NCI-H526 treated with DMSO at 0.1 percent for 48 hours (cell line): Measurements from ENCODE around the gene BICDL2.
"Not testable (repeated sequence)": the region's sequence is repeated elsewhere in the genome, so short reads cannot be mapped to it uniquely, and the experiment has no call there.

Experiments
- DNase-seq: peaks from one replicate; lab custom pipeline; 2025; lab: John Stamatoyannopoulos, UW

Gene BICDL2, protein sequence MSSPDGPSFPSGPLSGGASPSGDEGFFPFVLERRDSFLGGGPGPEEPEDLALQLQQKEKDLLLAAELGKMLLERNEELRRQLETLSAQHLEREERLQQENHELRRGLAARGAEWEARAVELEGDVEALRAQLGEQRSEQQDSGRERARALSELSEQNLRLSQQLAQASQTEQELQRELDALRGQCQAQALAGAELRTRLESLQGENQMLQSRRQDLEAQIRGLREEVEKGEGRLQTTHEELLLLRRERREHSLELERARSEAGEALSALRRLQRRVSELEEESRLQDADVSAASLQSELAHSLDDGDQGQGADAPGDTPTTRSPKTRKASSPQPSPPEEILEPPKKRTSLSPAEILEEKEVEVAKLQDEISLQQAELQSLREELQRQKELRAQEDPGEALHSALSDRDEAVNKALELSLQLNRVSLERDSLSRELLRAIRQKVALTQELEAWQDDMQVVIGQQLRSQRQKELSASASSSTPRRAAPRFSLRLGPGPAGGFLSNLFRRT

DNA sequence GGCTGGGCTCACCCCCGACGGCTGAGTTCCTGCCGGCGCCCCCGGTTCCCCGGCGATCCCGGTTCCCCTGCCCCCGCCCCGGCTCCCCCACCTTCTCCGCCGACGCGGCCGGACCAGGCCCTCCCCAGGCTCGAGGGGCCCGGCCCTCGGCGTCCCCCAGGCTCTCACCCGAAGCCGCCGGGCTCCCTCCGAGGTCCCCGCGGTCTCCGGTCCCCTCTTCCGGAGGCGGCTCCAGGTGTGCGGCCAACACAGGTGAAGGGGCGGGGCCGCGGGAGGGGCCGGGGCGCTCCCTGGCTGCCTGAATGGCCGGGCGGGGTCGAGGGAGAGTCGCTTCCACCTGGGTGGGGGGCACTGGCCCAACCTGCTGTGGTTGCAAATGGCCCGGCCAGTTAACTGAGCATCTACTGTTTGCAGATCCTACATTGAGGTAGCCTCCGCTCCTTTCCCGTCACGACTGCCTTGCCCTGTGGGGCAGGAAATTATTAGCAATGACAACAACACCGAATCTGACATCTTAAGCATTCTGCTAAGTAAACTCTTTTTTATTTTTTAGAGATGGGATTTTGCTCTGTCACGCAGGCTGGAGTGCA lies at the start of gene BICDL2:
TSS of gene BICDL2 (minus strand) at position 219 of the 590 bp plus-strand sequence. CDS start 1,448 bp downstream, outside the sequence.
- DNase-seq = no peak

DNA sequence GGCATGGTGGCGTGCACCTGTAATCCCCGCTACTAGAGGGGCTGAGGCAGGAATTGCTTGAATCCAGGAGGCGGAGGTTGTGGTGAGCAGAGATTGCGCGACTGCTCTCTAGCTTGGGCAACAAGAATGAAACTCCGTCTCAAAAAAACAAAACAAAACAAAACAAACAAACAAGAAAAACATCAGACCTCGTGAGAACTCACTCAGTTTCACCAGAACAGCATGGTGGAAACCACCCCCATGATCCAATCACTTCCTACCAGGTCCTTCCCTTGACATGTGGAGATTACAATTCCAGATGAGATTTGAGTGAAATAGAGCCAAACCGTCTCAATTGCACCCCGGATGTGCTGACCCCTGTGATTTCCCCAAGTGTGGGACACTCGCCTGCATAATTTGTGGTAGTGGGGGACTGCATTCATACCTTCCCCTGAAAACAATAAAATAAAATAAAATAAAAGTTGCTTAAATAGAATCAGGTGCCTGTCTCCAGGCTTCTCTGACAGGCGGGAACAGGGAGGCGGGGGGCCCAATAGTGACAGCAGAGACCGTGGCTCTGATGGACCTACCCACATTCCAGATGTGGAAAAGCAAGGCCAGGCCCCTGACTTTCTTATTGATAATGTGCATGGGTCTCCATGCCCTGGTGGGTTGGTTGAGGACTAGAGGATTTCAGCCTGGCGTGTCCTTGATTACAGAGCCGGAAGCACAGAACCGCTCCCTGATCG lies 49.3 kb upstream of the BICDL2 start:
- DNase-seq = no peak

DNA sequence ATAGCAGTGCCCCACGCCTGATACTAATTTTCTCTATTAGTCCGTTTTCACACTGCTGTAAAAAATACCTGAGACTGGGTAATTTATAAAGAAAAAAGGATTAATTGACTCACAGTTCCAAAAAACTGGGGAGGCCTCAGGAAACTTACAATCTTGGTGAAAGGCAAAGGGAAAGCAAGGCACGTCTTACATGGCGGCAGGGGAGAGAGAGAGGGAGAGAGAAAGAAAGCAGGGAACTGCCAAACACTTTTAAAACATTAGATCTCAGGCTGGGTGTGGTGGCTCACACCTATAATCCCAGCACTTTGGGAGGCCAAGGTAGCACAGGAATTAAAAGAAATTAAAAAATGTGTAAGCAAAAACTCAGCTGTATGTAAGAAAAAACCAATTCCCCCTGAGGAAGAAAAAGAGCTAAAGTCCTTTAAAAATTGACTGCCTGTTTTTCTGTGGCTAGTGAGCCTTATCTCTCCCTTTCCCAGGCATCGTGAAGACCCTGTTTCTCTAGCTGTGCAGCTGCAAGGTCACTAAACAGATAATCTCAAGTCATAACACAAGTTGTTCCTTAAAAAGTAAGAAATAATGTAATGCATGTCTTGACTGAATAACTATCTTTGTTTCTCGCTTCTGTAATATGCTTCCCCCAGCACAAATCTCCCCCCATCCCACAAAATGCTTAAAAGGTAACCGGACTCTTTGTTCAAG lies 48.4 kb upstream of the BICDL2 start:
- DNase-seq = no peak

DNA sequence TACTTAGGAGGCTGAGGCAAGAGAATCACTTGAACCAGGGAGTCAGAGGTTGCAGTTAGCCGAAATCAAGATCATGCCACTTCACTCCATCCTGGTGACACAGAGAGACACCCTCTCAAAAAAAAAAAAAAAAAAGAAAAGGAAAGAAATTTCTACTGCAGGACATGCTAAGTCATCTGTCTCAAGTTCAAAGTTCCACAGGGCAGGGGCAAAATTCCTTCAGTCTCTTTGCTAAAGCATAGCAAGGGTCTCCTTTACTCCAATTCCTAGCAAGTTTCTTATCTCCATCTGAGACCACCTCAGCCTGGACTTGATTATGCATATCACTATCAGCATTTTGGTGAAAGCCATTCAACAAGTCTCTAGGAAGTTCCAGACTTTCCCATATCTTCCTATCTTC lies 47.7 kb upstream of the BICDL2 start:
- DNase-seq = no peak

DNA sequence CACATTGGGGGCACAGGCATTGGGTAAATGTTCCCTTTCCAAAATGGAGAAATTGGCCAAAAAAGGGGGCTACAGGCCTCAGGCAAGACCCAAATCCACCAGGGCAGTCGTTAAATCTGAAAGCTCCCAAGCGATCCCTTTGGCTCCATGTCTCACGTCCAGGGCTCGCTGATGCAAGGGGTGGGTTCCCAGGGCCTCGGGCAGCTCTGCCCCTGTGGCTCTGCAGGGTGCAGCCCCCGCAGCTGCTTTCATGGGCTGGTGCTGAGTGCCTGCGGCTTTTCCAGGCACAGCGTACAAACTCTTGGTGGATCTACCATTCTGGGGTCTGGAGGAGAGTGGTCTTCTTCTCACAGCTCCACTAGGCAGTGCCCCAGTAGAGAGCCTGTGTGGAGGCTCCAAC lies 46.7 kb upstream of the BICDL2 start:
- DNase-seq = not testable (repeated sequence)

DNA sequence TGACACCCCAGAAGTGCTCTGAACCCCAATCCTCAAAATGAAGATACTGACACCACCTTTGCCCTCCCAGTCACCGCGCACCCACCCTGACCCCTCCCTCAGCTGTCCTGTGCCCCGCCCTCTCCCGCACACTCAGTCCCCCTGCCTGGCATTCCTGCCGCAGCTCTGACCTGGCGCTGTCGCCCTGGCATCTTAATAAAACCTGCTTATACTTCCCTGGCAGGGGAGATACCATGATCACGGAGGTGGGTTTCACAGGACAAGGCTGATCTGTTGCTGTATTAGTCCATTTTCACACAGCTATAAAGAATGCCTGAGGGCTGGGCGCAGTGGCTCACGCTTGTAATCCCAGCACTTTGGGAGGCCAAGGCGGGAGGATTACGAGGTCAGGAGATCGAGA lies 45.2 kb upstream of the BICDL2 start:
- DNase-seq = not testable (repeated sequence)

DNA sequence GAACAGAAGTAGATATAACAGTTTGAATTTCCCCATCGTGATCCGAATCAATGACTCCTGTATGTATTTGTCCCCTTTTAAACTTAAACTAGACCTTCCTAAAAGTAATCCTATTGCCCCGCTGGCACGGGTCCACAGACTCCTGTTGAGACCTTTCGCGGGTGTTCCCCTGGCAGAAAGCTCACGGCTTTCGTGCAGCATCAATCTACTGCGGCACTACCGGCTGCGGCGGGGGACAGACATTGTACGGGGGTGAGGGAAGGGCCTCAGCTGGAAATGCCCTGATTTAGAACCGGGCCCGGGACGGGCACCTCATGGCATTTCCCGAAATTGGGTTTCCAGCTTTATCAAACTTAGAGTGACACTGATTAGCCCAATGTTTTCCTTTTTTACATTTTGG lies 43.3 kb upstream of the BICDL2 start:
- no peak for DNase-seq

DNA sequence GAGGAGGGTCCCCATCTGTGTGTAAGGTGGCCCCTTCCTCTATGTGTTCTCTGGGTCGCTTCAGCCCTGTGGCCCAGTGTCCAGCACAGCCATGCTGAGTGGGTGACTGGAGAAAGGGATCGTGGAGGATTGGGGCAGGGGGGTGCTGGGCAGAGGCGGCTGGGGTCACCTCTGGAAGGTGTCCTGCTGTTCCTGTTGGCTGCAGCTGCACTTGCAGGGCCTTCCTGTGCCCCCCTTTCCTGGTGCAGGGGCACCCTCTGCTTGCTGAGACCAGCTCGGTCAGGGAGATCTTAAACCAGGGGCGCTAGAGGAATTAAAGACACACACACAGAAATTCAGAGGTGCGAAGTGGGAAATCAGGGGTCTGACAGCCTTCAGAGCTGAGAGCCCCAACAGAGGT lies 39.8 kb upstream of the BICDL2 start:
- DNase-seq = no peak

DNA sequence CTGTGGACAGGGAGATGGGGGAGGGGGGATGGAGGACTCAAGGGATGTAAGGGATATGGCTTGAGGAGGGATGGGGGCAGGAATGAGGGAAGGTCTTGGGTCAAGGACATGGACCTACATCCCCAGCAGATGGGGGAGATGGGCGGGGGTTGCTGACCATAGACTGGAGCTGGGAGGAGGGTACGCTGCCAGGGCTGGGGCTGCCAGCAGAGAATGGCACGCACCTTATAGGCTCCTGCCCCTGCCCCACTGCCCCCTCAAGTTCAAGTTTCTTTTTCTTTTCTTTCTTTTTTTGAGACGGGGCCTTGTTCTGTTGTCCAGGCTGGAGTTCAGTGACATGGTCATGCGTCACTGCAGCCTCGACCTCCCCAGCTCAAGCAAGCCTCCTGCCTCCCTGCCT lies 39.2 kb upstream of the BICDL2 start:
- DNase-seq = not testable (repeated sequence)

DNA sequence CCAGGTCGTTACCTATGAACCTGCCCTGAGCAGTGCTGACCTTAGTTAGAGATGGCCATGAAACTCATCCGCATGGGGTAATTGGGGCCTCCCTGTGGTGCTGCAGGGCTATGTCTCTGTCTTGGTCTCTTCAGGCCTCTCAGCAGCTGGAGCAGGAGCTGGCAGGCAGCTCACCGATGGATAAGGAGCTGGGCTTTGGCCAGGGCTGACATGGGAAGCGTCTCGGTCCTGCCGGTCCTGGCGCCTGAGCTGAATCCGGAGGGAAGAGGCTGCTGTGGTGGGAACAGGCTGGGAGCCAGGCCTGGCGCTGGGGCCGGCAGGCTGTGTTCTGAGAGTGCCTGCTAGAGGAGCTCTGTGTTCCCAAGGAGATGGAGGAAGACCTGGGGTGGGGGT lies 38.8 kb upstream of the BICDL2 start:
- DNase-seq = no peak

DNA sequence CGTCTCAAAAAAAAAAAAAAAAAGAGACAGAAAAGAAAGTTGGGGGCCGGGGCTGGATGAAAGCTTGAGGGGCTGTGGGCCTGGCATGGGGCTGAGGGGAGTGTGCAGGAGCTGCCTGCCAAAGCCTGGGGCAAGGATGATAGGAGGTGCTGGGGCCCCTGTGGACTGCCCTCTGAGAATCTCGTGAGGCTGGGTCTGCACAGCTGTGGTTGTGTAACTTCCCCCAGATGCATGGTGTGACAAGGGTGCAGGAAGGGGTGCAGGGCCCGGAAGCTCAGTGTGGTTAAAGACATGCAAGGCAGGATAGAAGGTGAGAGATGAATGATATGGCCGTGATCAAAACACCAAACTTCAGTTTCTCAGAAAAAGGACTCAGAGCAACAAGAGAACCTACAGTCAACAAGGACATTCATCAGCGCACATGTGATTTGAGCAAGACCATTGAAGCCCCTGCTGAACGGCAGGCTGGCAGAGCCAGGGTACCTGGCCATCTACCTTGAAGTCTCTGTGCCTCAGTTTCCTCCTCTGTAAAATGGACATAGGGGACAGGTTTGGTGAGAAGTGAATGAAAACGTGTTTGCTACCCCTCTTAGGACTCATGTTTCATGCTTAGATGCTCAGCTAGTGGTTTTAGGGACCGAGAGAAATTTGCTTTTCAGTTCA lies 38.2 kb upstream of the BICDL2 start:
- no peak for DNase-seq

DNA sequence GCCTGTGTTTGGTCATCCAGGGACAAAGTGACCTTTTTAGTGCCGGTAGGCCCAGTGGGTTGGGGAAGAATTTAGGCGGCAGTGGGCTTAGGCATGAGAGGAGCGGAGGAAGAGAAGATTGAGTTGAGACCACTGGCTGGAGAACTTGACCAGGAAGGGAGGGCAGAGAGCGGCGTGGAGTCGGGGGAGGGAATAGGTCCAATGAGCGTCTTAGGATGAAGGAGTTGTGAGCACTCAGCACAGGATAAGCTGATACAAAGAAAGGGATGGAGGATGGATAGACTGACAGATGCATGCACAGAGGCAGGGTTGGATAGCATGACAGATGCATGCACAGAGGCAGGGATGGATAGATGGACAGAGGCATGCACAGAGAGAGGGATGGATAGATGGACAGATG lies 36.7 kb upstream of the BICDL2 start:
- DNase-seq = no peak

DNA sequence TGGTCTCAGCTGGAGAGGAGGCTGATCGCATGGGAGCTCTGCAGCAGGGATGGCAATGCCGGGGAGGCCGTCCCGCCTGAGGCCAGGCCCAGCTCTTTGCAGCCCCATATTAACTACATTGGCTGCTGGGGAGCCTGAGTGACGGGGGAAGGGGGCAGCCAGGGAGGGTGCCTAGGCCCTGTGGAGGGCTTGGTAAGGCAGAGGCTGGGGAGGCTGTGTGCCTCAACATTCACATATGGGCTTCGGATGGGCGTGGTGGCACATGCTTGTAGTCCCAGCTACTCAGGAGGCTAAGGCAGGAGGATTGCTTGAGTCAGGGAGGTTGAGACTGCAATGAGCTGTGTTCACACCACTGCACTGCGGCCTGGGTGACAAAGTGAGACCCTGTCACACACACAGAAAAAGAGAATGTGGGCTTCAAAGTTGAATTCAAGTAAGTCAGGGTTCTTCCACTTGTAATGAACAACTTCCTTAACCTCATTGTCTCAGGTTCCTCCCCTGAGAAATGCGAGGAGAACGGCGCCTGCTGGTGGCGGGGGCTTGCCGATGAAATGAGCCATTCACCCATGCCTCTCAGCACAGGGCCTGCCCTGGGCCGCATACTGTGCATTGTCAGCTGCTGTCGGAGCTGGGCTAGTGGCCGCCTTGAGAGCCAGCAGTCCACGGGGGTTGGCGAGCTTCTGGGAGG lies 36.0 kb upstream of the BICDL2 start:
- not testable (repeated sequence) for DNase-seq

DNA sequence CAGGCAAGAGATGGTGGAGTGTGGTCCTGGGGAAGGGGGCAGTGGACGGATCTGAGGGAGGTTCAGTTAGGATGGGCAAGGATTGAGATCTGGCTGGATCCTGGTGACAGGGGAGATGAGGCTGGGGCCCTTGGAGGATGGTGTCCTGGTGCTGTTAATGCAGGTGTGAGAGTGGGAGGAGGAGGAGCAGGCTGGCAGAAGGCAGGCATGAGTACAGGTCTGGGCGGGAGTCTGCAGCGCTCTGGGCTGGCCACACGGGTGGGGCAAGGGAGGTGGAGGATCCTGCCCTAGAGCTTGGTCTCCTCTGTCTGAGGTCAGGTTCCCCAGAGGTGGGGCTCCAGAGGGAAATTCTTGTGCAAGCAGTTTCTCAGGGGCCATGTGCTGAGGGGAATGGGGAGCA lies 35.4 kb upstream of the BICDL2 start:
- DNase-seq = not testable (repeated sequence)

DNA sequence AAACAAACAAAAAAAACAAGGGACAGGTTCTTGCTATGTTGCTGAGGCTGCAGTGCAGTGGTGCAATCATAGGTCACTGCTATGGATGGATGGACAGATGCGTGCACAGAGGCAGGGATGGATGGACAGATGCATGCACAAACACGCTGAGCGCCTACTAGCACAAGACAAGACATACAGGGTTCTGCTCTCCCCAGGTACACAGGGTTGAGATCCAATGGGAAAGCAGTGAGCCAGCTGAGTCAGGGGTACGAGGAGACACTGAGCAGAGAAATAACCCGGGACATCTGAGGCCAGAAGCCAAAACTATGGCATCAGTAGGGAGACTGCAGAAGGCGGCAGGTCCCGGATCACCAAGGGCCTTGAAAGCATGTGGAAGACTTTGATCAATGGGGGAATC lies 34.9 kb upstream of the BICDL2 start:
- no peak for DNase-seq

DNA sequence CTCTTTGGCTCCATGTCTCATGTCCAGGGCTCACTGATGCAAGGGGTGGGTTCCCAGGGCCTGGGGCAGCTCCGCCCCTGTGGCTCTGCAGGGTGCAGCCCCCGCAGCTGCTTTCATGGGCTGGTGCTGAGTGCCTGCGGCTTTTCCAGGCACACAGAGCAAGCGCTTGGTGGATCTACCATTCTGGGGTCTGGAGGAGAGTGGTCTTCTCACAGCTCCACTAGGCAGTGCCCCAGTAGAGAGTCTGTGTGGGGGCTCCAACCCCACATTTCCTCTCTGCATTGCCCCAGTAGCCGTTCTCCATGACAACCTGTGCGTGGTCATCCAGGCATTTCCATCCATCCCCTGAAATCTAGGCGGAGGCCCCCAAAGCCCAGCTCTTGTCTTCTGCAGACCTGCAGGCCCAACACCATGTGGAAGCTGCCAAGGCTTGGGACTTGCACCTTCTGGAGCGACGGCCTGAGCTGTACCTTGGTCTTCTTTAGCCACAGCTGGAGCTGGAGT lies 33.9 kb upstream of the BICDL2 start:
- no peak for DNase-seq

DNA sequence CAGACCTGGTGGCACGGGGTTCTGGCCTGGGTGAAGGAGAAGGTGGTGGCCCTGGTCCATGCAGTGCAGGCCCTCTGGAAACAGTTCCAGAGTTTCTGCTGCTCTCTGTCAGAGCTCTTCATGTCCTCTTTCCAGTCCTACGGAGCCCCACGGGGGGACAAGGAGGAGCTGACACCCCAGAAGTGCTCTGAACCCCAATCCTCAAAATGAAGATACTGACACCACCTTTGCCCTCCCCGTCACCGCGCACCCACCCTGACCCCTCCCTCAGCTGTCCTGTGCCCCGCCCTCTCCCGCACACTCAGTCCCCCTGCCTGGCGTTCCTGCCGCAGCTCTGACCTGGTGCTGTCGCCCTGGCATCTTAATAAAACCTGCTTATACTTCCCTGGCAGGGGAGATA lies 32.4 kb upstream of the BICDL2 start:
- not testable (repeated sequence) for DNase-seq

DNA sequence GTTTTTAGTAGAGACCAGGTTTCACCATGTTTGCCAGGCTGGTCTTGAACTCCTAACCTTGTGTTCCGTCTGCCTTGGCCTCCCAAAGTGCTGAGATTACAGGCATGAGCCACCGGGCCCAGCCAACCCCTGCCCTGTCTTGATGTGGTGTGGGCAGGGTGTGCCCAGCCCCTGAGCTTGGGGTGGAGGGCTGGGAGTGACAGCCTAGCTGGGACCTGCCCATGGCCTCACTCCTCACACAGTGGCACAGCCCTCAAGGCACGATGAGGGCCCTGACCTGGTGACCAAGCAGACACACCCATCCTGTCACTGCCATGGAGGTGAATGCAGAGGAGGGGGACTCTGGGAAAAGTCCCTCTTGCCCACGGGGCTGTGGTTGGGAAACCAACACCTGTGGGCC lies 31.7 kb upstream of the BICDL2 start:
- no peak for DNase-seq

DNA sequence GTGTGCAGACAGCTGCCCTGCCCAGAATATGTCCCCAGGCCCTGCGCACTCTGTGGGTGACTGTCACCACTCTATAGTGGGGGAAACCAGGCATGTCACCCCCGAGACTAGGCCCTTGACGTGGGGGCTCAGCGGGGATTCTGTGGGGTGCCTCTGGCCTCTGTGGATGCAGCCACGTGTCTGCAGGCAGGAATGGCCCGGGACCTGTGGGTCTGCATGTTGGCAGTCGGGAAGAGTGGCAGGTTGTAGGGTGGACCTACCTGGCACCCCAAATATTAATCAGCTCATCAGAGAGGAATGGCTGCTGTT lies 29.6 kb upstream of the BICDL2 start:
- DNase-seq = no peak

DNA sequence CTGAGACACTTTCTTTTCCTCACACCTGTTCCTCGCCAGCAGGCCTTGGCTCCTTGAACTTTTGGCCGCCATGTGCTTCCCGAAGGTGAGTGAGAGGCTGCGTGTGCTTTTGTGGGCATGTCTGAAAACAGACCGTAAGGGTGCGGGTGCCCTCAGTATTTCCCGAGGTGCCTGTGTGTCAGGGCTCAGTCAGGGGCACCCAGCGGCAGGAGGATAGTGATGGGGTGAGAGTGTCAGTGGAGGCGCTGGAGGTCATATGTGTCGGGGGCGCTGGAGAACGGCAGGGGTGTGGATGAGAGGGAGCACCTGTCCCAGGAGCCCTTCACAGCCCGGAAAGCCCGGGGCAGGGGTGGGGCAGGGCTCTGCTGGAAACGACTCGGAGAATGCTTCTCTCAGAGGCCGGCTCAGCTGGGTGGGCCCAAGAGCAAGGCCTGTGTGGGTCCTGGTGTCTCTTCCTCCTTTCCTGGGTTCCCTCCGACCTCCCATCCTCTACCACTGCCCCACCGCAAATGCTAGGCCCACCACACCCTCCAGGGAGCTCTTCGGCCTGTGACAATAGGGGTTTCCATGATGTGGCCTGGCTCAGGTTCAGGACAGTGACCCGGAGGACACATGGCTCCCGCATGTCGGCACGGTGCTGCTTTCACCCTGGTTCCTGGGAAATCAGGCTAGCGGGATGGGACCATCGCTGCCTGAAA lies 29.1 kb upstream of the BICDL2 start:
- DNase-seq = no peak
